Neuronal stem cell (in vitro differentiated cells): ENCODE measurements around the gene GORASP2.

ENCODE experiments used
- DNase-seq: peaks from one replicate; pipeline ENCODE4 v3.0.0-alpha.2; 2013; ENCODE audit warnings: low spot score
- H2AFZ ChIP-seq: one replicate; pipeline ENCODE4 v1.6.1; 2013; ENCODE audit warnings: mild to moderate bottlenecking, low read length, inconsistent platforms
- H2AK5ac ChIP-seq: 2 replicates; pipeline ENCODE4 v1.6.1; 2013; ENCODE audit warnings: low read depth, mild to moderate bottlenecking, inconsistent platforms, low read length, moderate library complexity, mixed read lengths
- H2BK120ac ChIP-seq: 2 replicates; pipeline ENCODE4 v1.6.1; 2013; ENCODE audit warnings: low read depth, mild to moderate bottlenecking, inconsistent platforms, low read length, moderate library complexity, mixed read lengths
- H2BK12ac ChIP-seq: one replicate; pipeline ENCODE4 v1.6.1; 2013; ENCODE audit warnings: low read length, inconsistent platforms
- H2BK15ac ChIP-seq: 2 replicates; pipeline ENCODE4 v1.6.1; 2013; ENCODE audit warnings: mild to moderate bottlenecking, low read length, inconsistent platforms, mixed read lengths
- H2BK5ac ChIP-seq: one replicate; pipeline ENCODE4 v1.6.1; 2013; ENCODE audit warnings: inconsistent platforms, mild to moderate bottlenecking, low read length, moderate library complexity
- H3K14ac ChIP-seq: one replicate; pipeline ENCODE4 v1.6.1; 2013; ENCODE audit warnings: low read length, inconsistent platforms
- H3K18ac ChIP-seq: 2 replicates; pipeline ENCODE4 v1.6.1; 2013; ENCODE audit warnings: low read length, inconsistent platforms
- H3K23ac ChIP-seq: 2 replicates; pipeline ENCODE4 v1.6.1; 2013; ENCODE audit warnings: low read depth, mild to moderate bottlenecking, mixed read lengths, low read length, inconsistent platforms; ENCODE audit not compliant: poor library complexity
- H3K27ac ChIP-seq: replicated peaks from 3 replicates; pipeline ENCODE4 v1.5.1; 2013; ENCODE audit warnings: low read length, inconsistent platforms
- H3K27me3 ChIP-seq, 3 experiments: 2 replicates each; pipeline ENCODE4 v1.6.1; 2013; ENCODE audit warnings: low read length in 3 of 3, mild to moderate bottlenecking in 2 of 3, inconsistent platforms in 1 of 3, low read depth in 1 of 3, mixed read lengths in 1 of 3, moderate library complexity in 1 of 3; ENCODE audit not compliant: control insufficient read depth in 3 of 3, insufficient read depth in 3 of 3
- H3K36me3 ChIP-seq, 2 donors: replicated peaks in 1 of 2; 2 replicates each; pipeline ENCODE4 v1.6.1; 2013; ENCODE audit warnings: low read length in 2 of 2; ENCODE audit not compliant: control insufficient read depth in 2 of 2, insufficient read depth in 2 of 2
- H3K4ac ChIP-seq: 2 replicates; pipeline ENCODE4 v1.6.1; 2013; ENCODE audit warnings: inconsistent platforms, mild to moderate bottlenecking, low read length, moderate library complexity
- H3K4me1 ChIP-seq, 2 donors: 1 replicate in 1 of 2; 2 replicates in 1 of 2; pipeline ENCODE4 v1.6.1; 2013; ENCODE audit warnings: low read length in 2 of 2, low read depth in 1 of 2; ENCODE audit not compliant: control insufficient read depth in 2 of 2, insufficient read depth in 1 of 2
- H3K4me2 ChIP-seq: one replicate; pipeline ENCODE4 v1.6.1; 2013; ENCODE audit warnings: mild to moderate bottlenecking, low read length, inconsistent platforms; ENCODE audit not compliant: insufficient read depth, poor library complexity, severe bottlenecking
- H3K4me3 ChIP-seq, 2 donors: 2 replicates each; pipeline ENCODE4 v1.5.1; 2013; ENCODE audit warnings: low read length in 2 of 2, mild to moderate bottlenecking in 2 of 2, inconsistent platforms in 1 of 2, moderate library complexity in 1 of 2
- H3K79me1 ChIP-seq: one replicate; pipeline ENCODE4 v1.6.1; 2013; ENCODE audit warnings: low read depth, mild to moderate bottlenecking, inconsistent platforms, low read length, moderate library complexity
- H3K9ac ChIP-seq: one replicate; pipeline ENCODE4 v1.6.1; 2013; ENCODE audit warnings: mild to moderate bottlenecking, low read depth, low read length, inconsistent platforms; ENCODE audit not compliant: poor library complexity
- H3K9me3 ChIP-seq, 2 donors: replicated peaks in 1 of 2; 2 replicates each; pipeline versions ENCODE3 to v1.6.1; 2013; ENCODE audit warnings: low read length in 2 of 2, mild to moderate bottlenecking in 2 of 2, inconsistent platforms in 1 of 2, low read depth in 1 of 2, mixed read lengths in 1 of 2, moderate library complexity in 1 of 2; ENCODE audit not compliant: control insufficient read depth in 2 of 2, insufficient read depth in 1 of 2
- H4K8ac ChIP-seq: one replicate; pipeline ENCODE4 v1.6.1; 2013; ENCODE audit warnings: low read depth, mild to moderate bottlenecking, inconsistent platforms, low read length, moderate library complexity
- H4K91ac ChIP-seq: one replicate; pipeline ENCODE4 v1.6.1; 2013; ENCODE audit warnings: low read length, low read depth, mild to moderate bottlenecking, inconsistent platforms; ENCODE audit not compliant: poor library complexity
- WGBS, 2 donors: extraction: QIAGEN DNeasy Blood & Tissue Kit; methylation state at CpG; one replicate each; pipeline ENCODE4 v1.1.7; 2013; ENCODE audit warnings: missing lambda C conversion rate in 2 of 2, mixed read lengths in 1 of 2; ENCODE audit not compliant: insufficient read length in 2 of 2, insufficient replicate concordance in 1 of 2; ENCODE audit errors: extremely low coverage in 2 of 2; 5-methylcytosine and 5-hydroxymethylcytosine counted together

The GORASP2 gene

GRCh38 chr2:170999654-171000053, 70.6 kb downstream of the GORASP2 start:
- Histone ChIP-seq H3K9ac (no peak overlapping the region), H2BK15ac (no peak overlapping the region), H2BK12ac (no peak overlapping the region), H3K4me3 (no peak overlapping the region), H3K79me1 (no peaks in the 10 kb centered on the region), H2BK5ac (no peak overlapping the region), H2AK5ac (no peak overlapping the region), H3K23ac (no peak overlapping the region), H2BK120ac (no peak overlapping the region), H4K91ac (no peak overlapping the region), H3K27me3 (no peaks in the 10 kb centered on the region), H3K36me3 (peaks cover 5 to 96% of the 10 kb centered on the region in 2 donors), H3K4me1 (peaks cover 0 to 6% of the 10 kb centered on the region in 2 donors), H3K14ac (no peak overlapping the region), H4K8ac (no peak overlapping the region), H3K4ac (no peak overlapping the region), H2AFZ (no peak overlapping the region), H3K18ac (no peak overlapping the region), H3K4me2 (no peak overlapping the region), H3K27ac (no peak overlapping the region), H3K9me3 (no peaks in the 10 kb centered on the region)
- WGBS, 2 donors, result no CpG with 5 or more reads among the region's 6 CpGs
- no peak for DNase-seq

GRCh38 chr2:171004363-171004762, 75.3 kb downstream of the GORASP2 start:
- H3K18ac ChIP-seq, result no peak overlapping the region
- H4K8ac ChIP-seq, result no peak overlapping the region
- WGBS, 2 donors, result no CpG with 5 or more reads among the region's 2 CpGs
- no peaks in the 10 kb centered on the region for H3K9me3 ChIP-seq
- no peak overlapping the region for H4K91ac ChIP-seq
- H3K4me1 ChIP-seq, result no peaks in the 10 kb centered on the region
- no peak for DNase-seq
- H2BK15ac ChIP-seq, result no peak overlapping the region
- no peak overlapping the region for H3K27ac ChIP-seq
- H2AFZ ChIP-seq, result no peak overlapping the region
- no peaks in the 10 kb centered on the region for H3K79me1 ChIP-seq
- H2BK120ac ChIP-seq, result no peak overlapping the region
- H3K4me3 ChIP-seq, result no peak overlapping the region
- no peak overlapping the region for H3K23ac ChIP-seq
- H2BK12ac ChIP-seq, result no peak overlapping the region
- H3K4ac ChIP-seq, result no peak overlapping the region
- H3K4me2 ChIP-seq, result no peak overlapping the region
- no peaks in the 10 kb centered on the region for H3K27me3 ChIP-seq
- H3K36me3 ChIP-seq, result peaks cover 3 to 96% of the 10 kb centered on the region in 2 donors
- no peak overlapping the region for H3K14ac ChIP-seq
- no peak overlapping the region for H2AK5ac ChIP-seq
- no peak overlapping the region for H3K9ac ChIP-seq
- H2BK5ac ChIP-seq, result no peak overlapping the region

DNA sequence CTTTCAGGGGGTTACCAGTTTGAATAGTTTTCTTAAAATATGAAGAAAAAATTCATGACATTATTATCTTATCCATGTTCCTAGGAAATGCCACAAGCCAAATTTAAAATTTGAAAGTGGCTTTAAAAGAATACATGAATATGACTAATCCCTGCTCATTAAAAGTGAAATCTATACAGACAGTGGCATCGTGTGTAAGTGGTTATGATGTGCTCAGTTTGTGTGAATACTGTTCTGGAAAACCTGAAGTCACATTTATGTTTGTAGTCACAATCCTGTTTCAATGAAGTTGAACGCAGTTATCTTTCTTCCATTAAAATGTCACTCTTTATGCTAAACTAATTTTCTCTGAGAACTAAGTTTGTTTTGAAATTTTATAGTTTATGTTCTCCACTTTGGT, 75.8 kb downstream of the GORASP2 start:
- no peak overlapping the region for H2BK5ac ChIP-seq
- H3K23ac ChIP-seq, result no peak overlapping the region
- no peaks in the 10 kb centered on the region for H3K4me1 ChIP-seq
- H3K9me3 ChIP-seq, result no peaks in the 10 kb centered on the region
- no peak overlapping the region for H2AK5ac ChIP-seq
- H3K18ac ChIP-seq, result no peak overlapping the region
- no peak overlapping the region for H3K4me3 ChIP-seq
- no peak overlapping the region for H3K9ac ChIP-seq
- peaks cover 3 to 96% of the 10 kb centered on the region in 2 donors for H3K36me3 ChIP-seq
- H2AFZ ChIP-seq, result no peak overlapping the region
- no CpG with 5 or more reads among the region's 2 CpGs for WGBS, 2 donors
- no peak overlapping the region for H2BK120ac ChIP-seq
- H3K27ac ChIP-seq, result no peak overlapping the region
- DNase-seq, result no peak
- no peak overlapping the region for H4K91ac ChIP-seq
- H3K14ac ChIP-seq, result no peak overlapping the region
- no peak overlapping the region for H2BK15ac ChIP-seq
- no peak overlapping the region for H2BK12ac ChIP-seq
- no peaks in the 10 kb centered on the region for H3K79me1 ChIP-seq
- no peak overlapping the region for H3K4me2 ChIP-seq
- no peak overlapping the region for H3K4ac ChIP-seq
- H3K27me3 ChIP-seq, result no peaks in the 10 kb centered on the region
- no peak overlapping the region for H4K8ac ChIP-seq

GRCh38 chr2:171008550-171009205, 79.6 kb downstream of the GORASP2 start:
- Histone ChIP-seq H3K4me2 (no peak overlapping the region), H3K27ac (no peak overlapping the region), H3K4me3 (no peak overlapping the region), H3K27me3 (no peaks in the 10 kb centered on the region), H3K9ac (no peak overlapping the region), H2BK120ac (no peak overlapping the region), H3K4ac (no peak overlapping the region), H3K9me3 (peaks cover 0 to 6% of the 10 kb centered on the region in 2 donors), H2BK5ac (no peak overlapping the region), H3K36me3 (peaks cover 3 to 98% of the 10 kb centered on the region in 2 donors), H2BK12ac (no peak overlapping the region), H3K4me1 (no peaks in the 10 kb centered on the region), H2BK15ac (no peak overlapping the region), H4K91ac (no peak overlapping the region), H3K18ac (no peak overlapping the region), H3K23ac (no peak overlapping the region), H2AK5ac (no peak overlapping the region), H3K14ac (no peak overlapping the region), H4K8ac (no peak overlapping the region), H2AFZ (no peak overlapping the region), H3K79me1 (no peaks in the 10 kb centered on the region)
- no CpG with 5 or more reads among the region's 2 CpGs for WGBS, 2 donors
- no peak for DNase-seq
